Sigmoid colon (tissue), 4 donors: Measurements from ENCODE around the gene PRAMEF8.
"Not testable (repeated sequence)": the region's sequence is repeated elsewhere in the genome, so short reads cannot be mapped to it uniquely, and the experiment has no call there.

Source experiments
- POLR2A ChIP-seq, 2 donors: fragments of 450-650 bp; IDR thresholded peaks; one replicate each; pipeline ENCODE4 v1.6.1; 2016; ENCODE audit warnings: antibody characterized with exemption in 2 of 2, mild to moderate bottlenecking in 2 of 2, moderate library complexity in 2 of 2
- POLR2AphosphoS5 ChIP-seq, 4 donors: sonication (generic); formaldehyde crosslinking; IDR thresholded peaks; one replicate each; pipeline ENCODE4 v1.6.1; 2017; ENCODE audit warnings: antibody characterized with exemption in 4 of 4
- TF ChIP-seq, protein P1 (sequence below), 4 experiments: fragments of 450-650 bp in 3 of 4; fragments of 200-600 bp in 1 of 4; IDR thresholded peaks; one replicate each; pipeline ENCODE4 v1.5.1; 2016 to 2019; ENCODE audit warnings: antibody characterized with exemption in 4 of 4, mild to moderate bottlenecking in 3 of 4, moderate library complexity in 2 of 4

- TF ChIP-seq POLR2AphosphoS5, POLR2A (IDR thresholded peaks at IDR 0.05): not testable (repeated sequence)
- TF ChIP-seq, protein P1, sequence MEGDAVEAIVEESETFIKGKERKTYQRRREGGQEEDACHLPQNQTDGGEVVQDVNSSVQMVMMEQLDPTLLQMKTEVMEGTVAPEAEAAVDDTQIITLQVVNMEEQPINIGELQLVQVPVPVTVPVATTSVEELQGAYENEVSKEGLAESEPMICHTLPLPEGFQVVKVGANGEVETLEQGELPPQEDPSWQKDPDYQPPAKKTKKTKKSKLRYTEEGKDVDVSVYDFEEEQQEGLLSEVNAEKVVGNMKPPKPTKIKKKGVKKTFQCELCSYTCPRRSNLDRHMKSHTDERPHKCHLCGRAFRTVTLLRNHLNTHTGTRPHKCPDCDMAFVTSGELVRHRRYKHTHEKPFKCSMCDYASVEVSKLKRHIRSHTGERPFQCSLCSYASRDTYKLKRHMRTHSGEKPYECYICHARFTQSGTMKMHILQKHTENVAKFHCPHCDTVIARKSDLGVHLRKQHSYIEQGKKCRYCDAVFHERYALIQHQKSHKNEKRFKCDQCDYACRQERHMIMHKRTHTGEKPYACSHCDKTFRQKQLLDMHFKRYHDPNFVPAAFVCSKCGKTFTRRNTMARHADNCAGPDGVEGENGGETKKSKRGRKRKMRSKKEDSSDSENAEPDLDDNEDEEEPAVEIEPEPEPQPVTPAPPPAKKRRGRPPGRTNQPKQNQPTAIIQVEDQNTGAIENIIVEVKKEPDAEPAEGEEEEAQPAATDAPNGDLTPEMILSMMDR (IDR thresholded peaks at IDR 0.05): not testable (repeated sequence)
Observed at GRCh38 chr1:13234057-13234456, 50.9 kb downstream of the PRAMEF8 start.
